EL (cell line): ENCODE measurements around the gene ACOT7.

Source experiments
- DNase-seq: peaks from one replicate; pipeline ENCODE4 v3.0.0-alpha.2; 2016

Gene ACOT7

GRCh38 chr1:6424000-6424565 lies 30.5 kb upstream of the ACOT7 start:
- DNase-seq = no peak

GRCh38 chr1:6423321-6423999 lies 29.9 kb upstream of the ACOT7 start:
- DNase-seq = peak; percentile 63

- DNase-seq = no peak
Measured at GRCh38 chr1:6421266-6421665, 27.7 kb upstream of the ACOT7 start.

DNA sequence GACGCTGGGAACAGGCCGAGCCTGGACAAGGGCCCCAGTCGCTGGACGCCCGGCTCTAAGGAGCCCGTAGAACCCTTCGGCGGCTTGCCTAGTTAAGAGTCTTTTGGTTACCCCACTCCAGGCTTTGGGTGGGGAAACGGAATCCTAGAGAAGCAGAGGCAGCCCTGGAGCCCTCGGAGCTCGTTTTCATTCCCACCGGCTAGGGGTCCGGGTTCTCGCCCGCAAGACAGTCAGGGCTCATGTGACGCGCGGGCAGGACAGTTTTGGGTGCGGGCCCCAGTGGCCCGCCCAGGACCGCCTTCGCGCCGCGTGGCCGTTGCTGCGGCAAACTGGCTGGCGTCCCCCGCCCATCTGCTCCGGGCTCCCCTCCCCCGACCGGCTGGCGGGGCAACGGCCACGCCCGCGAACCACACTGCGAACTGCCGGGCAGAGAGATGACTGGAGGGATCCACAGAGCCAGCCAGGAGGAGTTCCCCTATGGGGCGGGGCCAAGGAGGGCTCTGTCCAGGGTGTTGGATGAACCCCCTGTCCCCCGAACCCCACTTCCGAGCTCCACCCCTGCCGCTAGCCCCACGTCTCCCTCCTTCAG lies 27.0 kb upstream of the ACOT7 start:
- no peak for DNase-seq

GRCh38 chr1:6419804-6420453 lies 26.4 kb upstream of the ACOT7 start, which contains the start of gene HES2:
TSS of gene HES2 (minus strand) at chr1:6419919. CDS start at chr1:6419820, 99 bp downstream.
- DNase-seq = no peak

DNA sequence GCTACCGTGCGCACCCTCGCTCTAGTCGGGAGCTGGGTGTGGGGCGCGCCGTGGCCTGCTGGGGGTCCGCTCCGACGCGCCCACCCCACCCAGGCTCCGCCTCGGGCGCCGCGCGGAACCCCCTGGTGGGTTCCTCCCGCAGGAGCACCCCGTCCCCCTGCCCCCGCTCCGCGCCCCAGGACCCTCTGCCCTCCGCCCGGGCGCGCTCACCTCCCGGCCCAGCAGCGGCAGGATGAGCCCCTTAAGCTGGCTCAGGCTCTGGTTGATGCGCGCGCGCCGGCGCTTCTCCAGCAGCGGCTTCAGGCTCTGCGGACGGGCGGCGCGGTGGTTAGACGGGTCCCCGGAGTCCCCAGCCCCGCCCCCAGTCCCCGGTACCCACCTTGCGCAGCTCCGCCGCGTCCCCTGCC lies 25.8 kb upstream of the ACOT7 start:
- no peak for DNase-seq

GRCh38 chr1:6418668-6419396 lies 25.3 kb upstream of the ACOT7 start:
- DNase-seq = no peak

GRCh38 chr1:6417961-6418667 lies 24.5 kb upstream of the ACOT7 start:
- no peak for DNase-seq

- DNase-seq = no peak
Measured at GRCh38 chr1:6416906-6417305, 23.3 kb upstream of the ACOT7 start.

GRCh38 chr1:6416295-6416656 lies 22.7 kb upstream of the ACOT7 start:
- DNase-seq = no peak

DNA sequence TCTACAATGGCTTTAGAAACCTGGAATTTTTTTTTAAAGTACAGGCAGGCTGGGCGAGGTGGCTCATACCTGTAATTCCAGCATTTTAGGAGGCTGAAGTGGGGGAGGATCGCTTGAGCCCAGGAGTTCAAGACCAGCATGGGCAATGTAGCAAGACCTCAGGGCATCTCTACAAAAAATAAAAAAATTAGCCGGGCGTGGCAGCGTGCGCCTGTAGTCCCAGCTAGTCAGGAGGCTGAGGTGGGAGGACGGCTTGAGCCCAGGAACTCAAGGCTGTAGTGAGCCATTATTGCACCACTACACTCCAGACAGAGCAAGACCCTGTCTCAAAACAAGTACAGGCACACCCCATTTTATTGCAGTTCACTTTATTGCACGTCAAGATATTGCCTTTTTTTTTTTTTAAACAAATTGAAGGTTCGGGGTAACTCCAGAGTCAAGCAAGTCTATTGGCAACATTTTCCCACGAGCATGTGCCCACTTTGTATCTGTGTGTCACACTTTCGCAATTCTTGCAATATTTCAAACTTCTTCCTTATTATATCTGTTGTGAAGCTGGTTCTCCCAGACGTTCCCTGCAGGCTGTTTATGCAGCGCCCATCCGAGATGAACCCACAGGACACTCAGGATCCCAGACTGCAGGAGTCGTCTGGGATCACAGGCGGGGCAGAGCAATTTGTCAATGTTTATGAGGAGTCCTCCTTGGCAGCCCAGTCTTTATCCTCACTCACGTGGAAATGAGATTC lies 21.5 kb upstream of the ACOT7 start:
- no peak for DNase-seq

- peak; percentile 70 for DNase-seq
Measured at GRCh38 chr1:6414443-6414844, 20.9 kb upstream of the ACOT7 start.

DNA sequence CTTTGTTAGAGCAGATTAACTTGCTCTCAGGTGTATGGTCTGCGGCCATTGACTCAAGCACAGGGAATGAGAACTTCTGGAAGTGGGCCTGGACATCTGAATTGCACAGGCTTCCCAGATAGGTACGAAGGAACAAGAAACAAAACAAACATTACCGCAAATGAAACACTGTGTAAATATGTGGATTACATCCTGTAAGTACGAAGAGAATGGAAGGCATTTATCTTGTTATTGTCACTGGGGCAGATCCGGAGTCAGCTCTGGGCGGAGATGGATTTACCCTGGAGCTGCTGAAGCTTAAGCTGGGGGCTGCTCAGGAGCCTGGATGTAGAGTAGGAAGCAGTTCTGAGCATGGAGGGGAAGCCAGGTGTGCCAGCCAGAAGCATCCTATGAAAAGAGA lies 19.3 kb upstream of the ACOT7 start:
- DNase-seq = no peak

- DNase-seq = no peak
Measured at GRCh38 chr1:6410248-6410893, 16.8 kb upstream of the ACOT7 start.

DNA sequence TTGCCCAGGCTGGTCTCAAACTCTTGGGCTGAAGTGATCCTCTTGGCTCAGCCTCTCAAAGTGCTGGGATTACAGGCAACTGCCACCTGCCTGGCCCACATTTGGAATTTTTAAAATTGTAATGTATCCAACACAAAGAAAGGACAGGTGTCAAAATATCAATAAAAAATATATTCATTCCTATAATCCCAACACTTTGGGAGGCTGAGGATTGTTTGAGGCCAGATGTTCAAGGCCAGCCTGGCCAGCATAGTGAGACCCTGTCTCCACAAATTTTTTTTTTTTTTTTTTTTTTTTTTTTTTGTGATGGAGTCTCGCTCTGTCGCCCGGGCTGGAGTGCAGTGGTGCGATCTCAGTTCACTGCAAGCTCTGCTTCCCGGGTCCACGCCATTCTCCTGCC lies 16.2 kb upstream of the ACOT7 start:
- DNase-seq = no peak

- DNase-seq = no peak
Measured at GRCh38 chr1:6409053-6409452, 15.5 kb upstream of the ACOT7 start.

DNA sequence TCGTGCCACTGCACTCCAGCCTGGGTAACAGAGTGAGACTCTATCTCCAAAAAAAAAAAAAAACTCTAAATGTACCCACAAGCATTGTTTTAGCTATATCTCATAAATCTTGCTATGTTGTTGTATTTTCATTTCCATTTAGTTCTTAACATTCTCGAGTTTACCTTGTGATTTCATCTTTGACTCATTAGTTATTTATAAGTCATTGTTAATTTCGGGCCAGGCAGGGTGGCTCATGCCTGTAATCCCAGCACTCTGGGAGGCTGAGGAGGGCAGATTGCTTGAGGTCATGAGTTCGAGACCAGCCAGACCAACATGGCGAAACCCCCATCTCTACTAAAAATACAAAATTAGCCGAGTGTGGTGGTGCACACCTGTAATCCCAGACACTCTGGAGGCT lies 14.5 kb upstream of the ACOT7 start:
- no peak for DNase-seq

DNA sequence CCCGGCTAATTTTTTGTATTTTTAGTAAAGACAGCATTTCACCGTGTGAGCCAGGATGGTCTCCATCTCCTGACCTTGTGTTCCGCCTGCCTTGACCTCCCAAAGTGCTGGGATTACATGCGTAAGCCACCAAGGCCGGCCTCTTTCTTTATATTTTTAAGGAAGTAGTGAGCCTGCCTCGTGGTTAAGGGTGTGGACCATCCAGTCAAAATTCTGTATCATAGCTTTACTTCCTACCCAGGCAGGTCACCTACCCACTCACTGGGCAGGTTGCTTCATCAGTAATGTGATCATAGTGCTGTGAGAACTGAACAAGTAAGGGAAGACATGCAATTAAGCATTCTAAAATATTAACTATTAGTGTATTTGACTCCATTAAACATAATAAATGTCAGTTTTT lies 8.1 kb upstream of the ACOT7 start:
- no peak for DNase-seq

DNA sequence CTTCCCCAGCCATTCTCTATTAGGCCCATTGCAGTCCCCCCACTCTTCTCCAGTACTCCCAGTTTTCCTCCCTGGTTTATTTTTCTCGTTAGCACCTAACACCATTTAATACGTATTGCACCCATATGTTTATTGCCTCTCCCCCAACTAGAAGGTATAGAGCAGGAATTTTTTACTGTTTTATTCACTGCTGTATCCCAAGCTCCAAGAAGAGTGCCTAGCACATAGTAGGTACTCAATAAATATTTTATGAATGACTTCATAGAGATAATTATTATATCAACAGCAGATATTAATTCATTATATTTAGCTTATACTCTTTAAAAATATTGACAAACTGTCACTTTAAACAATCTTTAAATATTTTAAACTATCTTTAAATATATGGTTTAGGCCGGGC lies 5.7 kb upstream of the ACOT7 start:
- no peak for DNase-seq

- DNase-seq = no peak
Measured at GRCh38 chr1:6397844-6398441, 4.4 kb upstream of the ACOT7 start.

DNA sequence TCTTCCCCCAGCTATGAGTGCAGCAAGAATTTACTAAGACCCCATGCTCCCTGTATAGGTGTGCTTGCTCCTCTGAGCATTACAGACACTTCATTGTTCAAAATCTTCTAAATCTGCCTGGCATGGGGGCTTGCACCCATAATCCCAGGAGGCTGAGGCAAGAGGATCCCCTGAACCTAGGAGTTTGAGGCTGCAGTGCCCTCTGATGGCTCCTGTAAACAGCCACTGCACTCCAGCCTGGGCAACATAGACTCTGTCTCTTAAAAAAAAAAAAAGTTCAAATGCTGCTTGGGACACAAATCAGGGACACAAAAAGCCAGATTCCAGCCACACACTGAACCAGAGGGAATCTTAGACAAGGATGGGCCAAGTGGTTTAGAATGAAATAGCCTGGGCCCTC lies 3.4 kb upstream of the ACOT7 start:
- DNase-seq = no peak
